Measurements from ENCODE around the gene ANGPT4.
"Not testable (repeated sequence)": the region's sequence is repeated elsewhere in the genome, so short reads cannot be mapped to it uniquely, and the experiment has no call there.

Gene ANGPT4

DNA sequence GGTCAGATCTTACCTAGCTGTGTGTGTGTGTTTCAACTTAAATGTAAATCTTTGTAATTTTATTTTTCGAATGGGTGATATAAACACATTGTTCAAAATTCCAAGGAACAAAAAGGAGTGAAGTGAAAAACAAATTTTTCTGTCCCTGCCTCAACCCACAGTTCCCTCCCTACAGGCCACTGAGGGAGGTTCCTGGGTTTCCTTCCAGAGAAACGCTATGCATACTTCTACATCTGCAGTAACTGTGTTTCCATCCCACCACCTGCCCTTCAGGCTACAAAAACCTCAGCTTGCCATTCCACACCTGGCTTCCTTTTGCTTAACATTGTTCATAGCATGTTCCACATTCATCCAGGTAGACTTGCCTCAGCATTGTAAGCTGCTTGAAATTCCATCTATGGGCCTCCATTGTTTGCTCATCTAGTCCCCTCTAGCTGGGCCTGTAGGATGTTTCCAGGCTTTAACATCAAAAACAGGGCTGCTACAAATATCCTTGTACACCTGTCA, 12.0 kb downstream of the ANGPT4 start:
- Histone ChIP-seq H3K27ac (no peak overlapping the region), H3K27me3 (ENCODE audit: insufficient read depth, low read depth, severe bottlenecking) (no peaks in the 10 kb centered on the region), H3K9me3 (ENCODE audit: severe bottlenecking) (peaks cover 5% of the 10 kb centered on the region), H3K36me3 (no peaks in the 10 kb centered on the region), H3K4me3 (ENCODE audit: low read depth, low read length) (no peak overlapping the region)
- TF ChIP-seq, protein P1, sequence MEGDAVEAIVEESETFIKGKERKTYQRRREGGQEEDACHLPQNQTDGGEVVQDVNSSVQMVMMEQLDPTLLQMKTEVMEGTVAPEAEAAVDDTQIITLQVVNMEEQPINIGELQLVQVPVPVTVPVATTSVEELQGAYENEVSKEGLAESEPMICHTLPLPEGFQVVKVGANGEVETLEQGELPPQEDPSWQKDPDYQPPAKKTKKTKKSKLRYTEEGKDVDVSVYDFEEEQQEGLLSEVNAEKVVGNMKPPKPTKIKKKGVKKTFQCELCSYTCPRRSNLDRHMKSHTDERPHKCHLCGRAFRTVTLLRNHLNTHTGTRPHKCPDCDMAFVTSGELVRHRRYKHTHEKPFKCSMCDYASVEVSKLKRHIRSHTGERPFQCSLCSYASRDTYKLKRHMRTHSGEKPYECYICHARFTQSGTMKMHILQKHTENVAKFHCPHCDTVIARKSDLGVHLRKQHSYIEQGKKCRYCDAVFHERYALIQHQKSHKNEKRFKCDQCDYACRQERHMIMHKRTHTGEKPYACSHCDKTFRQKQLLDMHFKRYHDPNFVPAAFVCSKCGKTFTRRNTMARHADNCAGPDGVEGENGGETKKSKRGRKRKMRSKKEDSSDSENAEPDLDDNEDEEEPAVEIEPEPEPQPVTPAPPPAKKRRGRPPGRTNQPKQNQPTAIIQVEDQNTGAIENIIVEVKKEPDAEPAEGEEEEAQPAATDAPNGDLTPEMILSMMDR (IDR thresholded peaks at IDR 0.05; ENCODE audit: low read depth, low read length): no peak
- DNase-seq: no peak

DNA sequence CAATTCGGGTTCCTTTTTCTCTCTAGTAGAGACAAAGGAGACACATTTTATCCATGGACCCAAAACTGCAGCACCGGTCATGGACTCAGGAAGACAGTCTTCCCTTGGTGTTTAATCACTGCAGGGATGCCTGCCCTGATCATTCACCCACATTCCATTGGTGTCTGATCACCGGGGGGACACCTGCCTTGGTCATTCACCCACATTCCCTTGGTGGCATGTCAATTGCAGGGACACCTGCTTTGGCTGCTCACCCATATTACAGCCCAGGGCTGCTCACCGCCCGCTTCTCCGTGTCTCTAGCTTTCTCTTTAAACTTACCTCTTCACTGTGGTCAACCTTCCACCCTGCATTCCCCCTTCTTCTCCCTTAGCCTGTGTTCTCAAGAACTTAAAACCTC, 18.7 kb downstream of the ANGPT4 start:
- H3K9me3 ChIP-seq (ENCODE audit: severe bottlenecking); H3K4me3 ChIP-seq (ENCODE audit: low read depth, low read length); H3K36me3 ChIP-seq; H3K27me3 ChIP-seq (ENCODE audit: insufficient read depth, low read depth, severe bottlenecking); DNase-seq: not testable (repeated sequence)
- H3K27ac ChIP-seq: 0 out of 2 replicates have a peak overlapping the region, but pooled peaks have one; percentile 10

DNA sequence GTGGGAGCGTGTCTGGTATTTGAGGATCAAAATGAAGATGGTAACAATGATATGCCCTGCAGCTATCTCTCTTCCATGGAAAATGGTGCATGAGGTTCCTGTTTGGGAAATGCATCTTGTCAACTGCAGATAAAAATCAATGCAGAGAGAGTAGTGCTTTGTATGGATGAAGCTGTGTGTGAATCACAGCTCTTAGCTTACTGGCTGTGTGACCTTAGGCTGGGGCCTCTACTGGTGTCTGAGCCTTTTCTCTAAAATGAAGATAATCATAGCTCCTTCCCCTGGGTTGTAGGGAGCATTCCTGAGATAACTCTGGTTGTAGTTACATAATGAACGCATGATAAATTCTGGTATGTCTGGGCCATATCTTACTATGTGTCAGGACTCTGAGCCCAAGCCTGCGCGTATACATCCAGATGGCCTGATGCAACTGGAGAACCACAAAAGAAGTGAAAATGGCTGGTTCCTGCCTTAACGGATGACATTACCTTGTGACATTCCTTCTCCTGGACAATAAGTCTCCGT, 19.6 kb downstream of the ANGPT4 start:
- Histone ChIP-seq H3K27ac (no peak overlapping the region), H3K4me3 (ENCODE audit: low read depth, low read length) (no peak overlapping the region), H3K9me3 (ENCODE audit: severe bottlenecking) (peaks cover 5% of the 10 kb centered on the region), H3K36me3 (no peaks in the 10 kb centered on the region), H3K27me3 (ENCODE audit: insufficient read depth, low read depth, severe bottlenecking) (no peaks in the 10 kb centered on the region)
- TF ChIP-seq, protein P1 (IDR thresholded peaks at IDR 0.05; ENCODE audit: low read depth, low read length): no peak
- no peak for DNase-seq

DNA sequence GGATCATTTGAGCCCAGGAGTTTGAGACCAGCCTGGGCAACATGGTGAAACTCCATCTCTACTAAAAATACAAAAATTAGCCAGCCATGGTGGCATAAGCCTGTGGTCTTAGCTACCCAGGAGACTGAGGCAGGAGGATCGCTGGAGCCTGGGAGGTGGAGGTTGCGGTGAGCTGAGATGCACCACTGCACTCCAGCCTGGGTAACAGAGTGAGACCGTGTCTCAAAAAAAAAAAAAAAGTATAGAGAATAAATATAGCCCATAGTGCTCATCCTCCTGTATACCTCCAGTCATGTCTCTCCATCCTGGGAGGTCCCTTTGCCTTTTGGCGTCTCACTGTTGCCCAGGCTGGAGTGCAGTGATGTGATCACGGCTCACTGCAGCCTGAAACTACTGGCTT, 23.8 kb downstream of the ANGPT4 start:
- H3K4me3 ChIP-seq (ENCODE audit: low read depth, low read length); DNase-seq; H3K36me3 ChIP-seq; H3K27ac ChIP-seq; H3K9me3 ChIP-seq (ENCODE audit: severe bottlenecking); H3K27me3 ChIP-seq (ENCODE audit: insufficient read depth, low read depth, severe bottlenecking): not testable (repeated sequence)

DNA sequence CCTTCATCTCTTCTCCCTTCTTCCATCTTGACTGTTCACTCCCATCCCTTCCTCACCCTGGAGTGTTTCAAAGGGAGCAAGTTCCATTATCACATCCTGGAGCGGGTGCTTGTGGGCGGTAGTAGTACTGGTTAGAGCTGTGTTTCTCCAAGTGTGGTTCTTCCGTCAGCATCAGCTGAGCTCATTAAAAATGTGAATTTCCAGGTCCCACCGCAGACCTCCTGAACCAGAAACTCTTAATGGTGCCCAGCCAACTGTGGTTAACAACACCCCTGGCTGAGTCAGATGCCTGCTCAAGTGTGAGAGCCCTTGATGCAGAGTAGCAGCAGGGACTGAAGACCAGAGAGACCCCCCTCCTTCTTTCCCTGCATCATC, 24.4 kb downstream of the ANGPT4 start:
- Histone ChIP-seq H3K27ac (no peak overlapping the region), H3K4me3 (ENCODE audit: low read depth, low read length) (no peak overlapping the region), H3K9me3 (ENCODE audit: severe bottlenecking) (no peaks in the 10 kb centered on the region), H3K27me3 (ENCODE audit: insufficient read depth, low read depth, severe bottlenecking) (no peaks in the 10 kb centered on the region), H3K36me3 (no peaks in the 10 kb centered on the region)
- no peak for DNase-seq
- TF ChIP-seq, protein P1 (IDR thresholded peaks at IDR 0.05; ENCODE audit: low read depth, low read length): no peak

DNA sequence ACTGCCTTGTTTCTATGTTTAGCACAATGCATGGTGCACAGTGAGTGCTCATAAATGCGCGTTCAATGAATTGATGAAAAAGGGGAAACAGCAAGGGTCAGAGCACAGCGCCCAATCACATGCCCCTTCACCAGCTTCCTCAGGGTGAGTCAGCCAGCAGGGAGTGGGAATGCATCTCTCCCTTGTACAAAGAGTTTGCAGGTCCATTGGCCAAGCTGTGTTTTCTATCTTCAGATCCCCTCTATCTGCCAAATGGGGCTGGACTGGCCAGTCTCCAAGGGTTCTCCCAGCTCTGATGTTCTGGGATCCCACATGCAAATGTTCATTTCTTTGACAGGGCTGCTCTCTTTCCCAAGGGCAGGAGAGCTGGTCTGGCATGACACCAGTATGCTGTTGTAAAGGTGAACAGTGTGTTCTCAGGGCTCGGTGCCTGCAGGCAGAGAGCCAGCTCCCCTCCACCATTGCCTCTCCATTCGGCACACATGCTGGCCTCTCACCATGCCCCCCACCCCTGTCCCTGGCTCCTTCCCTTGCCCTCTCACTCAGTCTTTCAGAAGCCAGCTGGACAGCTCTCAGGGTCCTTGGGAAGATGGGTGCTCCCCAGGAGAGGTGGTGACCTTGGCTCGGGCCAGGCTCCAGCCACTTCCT, 25.0 kb downstream of the ANGPT4 start:
- no peaks in the 10 kb centered on the region for H3K27me3 ChIP-seq (ENCODE audit: insufficient read depth, low read depth, severe bottlenecking)
- no peaks in the 10 kb centered on the region for H3K36me3 ChIP-seq
- no peak for DNase-seq
- no peaks in the 10 kb centered on the region for H3K9me3 ChIP-seq (ENCODE audit: severe bottlenecking)
- TF ChIP-seq, protein P1 (IDR thresholded peaks at IDR 0.05; ENCODE audit: low read depth, low read length): no peak
- H3K27ac ChIP-seq: no peak overlapping the region
- H3K4me3 ChIP-seq (ENCODE audit: low read depth, low read length): no peak overlapping the region

DNA sequence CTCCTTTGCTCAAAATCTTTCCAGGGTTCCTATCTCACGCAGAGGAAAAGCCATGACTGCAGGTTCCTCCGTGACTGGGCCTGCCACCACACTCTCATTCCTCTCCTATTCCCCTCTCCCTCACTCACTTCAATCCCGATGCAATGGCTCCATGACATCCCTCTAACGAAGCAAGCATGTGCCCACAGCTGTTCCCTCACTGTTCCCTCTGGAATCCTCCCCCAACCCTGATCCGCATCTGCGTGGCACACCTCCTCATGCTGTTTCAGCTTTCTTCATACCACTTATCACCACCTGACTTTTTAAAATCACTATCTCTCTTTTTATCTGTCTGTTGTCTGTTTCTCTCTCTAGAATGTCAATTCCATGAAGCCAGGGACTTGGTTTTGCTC, 25.5 kb downstream of the ANGPT4 start:
- TF ChIP-seq, protein P1 (IDR thresholded peaks at IDR 0.05; ENCODE audit: low read depth, low read length): no peak
- no peak for DNase-seq
- H3K9me3 ChIP-seq (ENCODE audit: severe bottlenecking): no peaks in the 10 kb centered on the region
- H3K4me3 ChIP-seq (ENCODE audit: low read depth, low read length): no peak overlapping the region
- no peaks in the 10 kb centered on the region for H3K36me3 ChIP-seq
- no peaks in the 10 kb centered on the region for H3K27me3 ChIP-seq (ENCODE audit: insufficient read depth, low read depth, severe bottlenecking)
- H3K27ac ChIP-seq: no peak overlapping the region

All from WERI-Rb-1 (cell line).